ENCODE data around the gene PHAF1.
A peak's percentile ranks its signal among the peaks of the same experiment; 100 is the strongest.

PHAF1 gene

GRCh38 chr16:67146523-67147357 is 37.0 kb downstream of the PHAF1 start:
- no peak overlapping the region for H3K4me3 Mint-ChIP-seq
- DNase-seq (no peak), ATAC-seq (replicated peaks) (no peak)
- peaks cover 61 to 75% of the 10 kb centered on the region in 2 donors for H3K36me3 Mint-ChIP-seq
- no peak overlapping the region for H3K27ac Mint-ChIP-seq
- H3K27me3 Mint-ChIP-seq, result peaks cover 23% of the 10 kb centered on the region in 2 donors
- peaks cover 5 to 6% of the 10 kb centered on the region in 2 donors for H3K4me1 Mint-ChIP-seq
- no peaks in the 10 kb centered on the region for H3K9me3 Mint-ChIP-seq

DNA sequence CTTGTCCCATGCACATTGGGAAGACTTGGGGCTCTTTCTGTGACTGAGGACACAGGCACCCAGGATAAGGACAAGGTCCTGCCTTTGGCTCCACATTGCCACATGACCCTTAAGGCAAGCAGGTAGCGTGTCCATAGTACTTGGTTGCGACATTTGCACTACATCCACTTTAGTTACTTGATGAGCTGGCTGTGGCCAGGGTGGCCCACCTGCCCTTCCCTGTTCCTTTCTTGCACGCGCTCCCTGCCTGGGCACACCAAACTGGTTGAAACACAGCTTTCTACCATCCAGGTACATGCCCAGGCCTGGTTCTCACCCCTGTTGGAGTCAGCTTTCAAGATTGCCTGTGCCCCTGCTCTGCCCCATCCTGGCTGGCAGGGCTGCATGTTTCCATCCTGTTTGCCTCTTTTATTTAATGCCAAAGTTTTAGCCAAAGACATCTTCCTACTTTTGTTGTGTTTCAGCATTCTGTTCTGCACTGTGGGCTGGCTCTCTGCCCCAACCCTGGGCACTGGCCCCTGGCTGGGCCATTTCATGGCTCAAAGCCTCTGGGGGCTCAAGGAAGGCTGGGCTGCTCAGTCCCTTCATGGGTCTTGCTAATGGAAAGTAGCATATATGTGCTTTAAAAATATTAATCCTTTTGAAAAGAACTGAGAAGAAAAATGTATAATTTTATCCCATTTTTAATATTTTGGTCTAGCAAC is 37.8 kb downstream of the PHAF1 start:
- no peak for DNase-seq
- H3K4me1 Mint-ChIP-seq, result peaks cover 5 to 6% of the 10 kb centered on the region in 2 donors
- H3K27ac Mint-ChIP-seq, result no peak overlapping the region

DNA sequence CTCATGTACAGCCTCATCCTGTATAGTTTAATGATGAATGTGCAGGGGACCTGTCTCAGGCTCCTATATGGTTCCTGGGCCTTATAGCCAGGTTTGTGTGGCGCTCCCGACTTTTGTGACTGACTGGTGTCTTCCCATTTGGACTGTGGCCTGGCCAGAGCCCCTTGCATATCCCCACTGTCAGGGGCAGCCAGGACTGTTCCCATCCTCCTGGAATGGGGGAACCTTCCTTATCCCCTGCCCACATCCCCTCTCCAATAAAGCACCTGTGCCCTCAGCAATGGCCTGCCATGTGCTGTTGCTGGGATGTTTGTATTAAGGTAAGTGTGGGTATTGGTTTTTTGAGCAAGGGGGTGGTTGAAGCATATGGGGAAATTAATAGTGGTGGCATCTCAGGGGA is 38.5 kb downstream of the PHAF1 start:
- DNase-seq (no peak), ATAC-seq (replicated peaks) (no peak)
- H3K4me1 Mint-ChIP-seq, result peaks cover 11% of the 10 kb centered on the region in 2 donors
- H3K36me3 Mint-ChIP-seq, result peaks cover 48 to 62% of the 10 kb centered on the region in 2 donors
- no peaks in the 10 kb centered on the region for H3K9me3 Mint-ChIP-seq
- peaks cover 29 to 33% of the 10 kb centered on the region in 2 donors for H3K27me3 Mint-ChIP-seq
- H3K4me3 Mint-ChIP-seq, result peak overlapping the region in 1 of 2 donors; percentile 13
- H3K27ac Mint-ChIP-seq, result no peak overlapping the region

More for the DNA sequence above, 37.8 kb downstream of the PHAF1 start:
- no peak for ATAC-seq (replicated peaks)
- Mint-ChIP-seq H3K9me3 (no peaks in the 10 kb centered on the region), H3K36me3 (peaks cover 53 to 67% of the 10 kb centered on the region in 2 donors), H3K27me3 (peaks cover 23 to 26% of the 10 kb centered on the region in 2 donors), H3K4me3 (no peak overlapping the region)

DNA sequence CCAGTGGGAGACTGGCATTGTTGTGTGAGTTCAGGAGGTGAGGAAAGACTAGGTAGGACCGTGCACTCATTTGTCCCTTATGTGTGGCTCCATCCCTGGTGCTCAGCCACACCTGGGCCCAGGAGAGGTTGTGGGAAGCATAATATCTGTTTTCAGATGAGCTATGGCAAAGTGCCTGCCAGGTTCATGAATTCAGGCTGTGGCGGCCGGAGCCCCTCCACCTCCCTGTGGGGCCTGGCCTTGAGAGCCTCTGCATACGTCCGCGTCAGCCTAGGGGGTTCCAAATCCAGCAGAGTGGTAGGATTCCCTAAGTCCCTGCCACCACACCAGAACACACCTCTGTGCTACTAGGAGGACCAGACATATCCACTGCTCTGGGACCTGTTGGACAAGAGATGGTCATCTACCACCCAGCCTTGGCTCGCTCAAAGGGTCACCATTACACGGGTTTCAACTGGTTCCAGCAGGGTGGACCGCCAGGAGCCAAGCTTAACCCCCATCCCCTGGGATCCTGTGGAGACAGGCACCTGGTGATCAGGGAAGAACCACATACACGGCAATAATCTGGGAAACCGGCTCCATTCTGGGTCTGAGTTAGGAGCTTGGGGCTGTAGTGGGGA is 39.0 kb downstream of the PHAF1 start:
- H3K27me3 Mint-ChIP-seq, result peaks cover 30 to 35% of the 10 kb centered on the region in 2 donors
- peaks cover 14 to 15% of the 10 kb centered on the region in 2 donors for H3K4me1 Mint-ChIP-seq
- no peaks in the 10 kb centered on the region for H3K9me3 Mint-ChIP-seq
- DNase-seq, result no peak
- peak overlapping the region in 1 of 2 donors; percentile 69 for H3K4me3 Mint-ChIP-seq
- H3K27ac Mint-ChIP-seq, result peak overlapping the region; percentile 73
- peaks cover 45 to 60% of the 10 kb centered on the region in 2 donors for H3K36me3 Mint-ChIP-seq
- no peak for ATAC-seq (replicated peaks)

DNA sequence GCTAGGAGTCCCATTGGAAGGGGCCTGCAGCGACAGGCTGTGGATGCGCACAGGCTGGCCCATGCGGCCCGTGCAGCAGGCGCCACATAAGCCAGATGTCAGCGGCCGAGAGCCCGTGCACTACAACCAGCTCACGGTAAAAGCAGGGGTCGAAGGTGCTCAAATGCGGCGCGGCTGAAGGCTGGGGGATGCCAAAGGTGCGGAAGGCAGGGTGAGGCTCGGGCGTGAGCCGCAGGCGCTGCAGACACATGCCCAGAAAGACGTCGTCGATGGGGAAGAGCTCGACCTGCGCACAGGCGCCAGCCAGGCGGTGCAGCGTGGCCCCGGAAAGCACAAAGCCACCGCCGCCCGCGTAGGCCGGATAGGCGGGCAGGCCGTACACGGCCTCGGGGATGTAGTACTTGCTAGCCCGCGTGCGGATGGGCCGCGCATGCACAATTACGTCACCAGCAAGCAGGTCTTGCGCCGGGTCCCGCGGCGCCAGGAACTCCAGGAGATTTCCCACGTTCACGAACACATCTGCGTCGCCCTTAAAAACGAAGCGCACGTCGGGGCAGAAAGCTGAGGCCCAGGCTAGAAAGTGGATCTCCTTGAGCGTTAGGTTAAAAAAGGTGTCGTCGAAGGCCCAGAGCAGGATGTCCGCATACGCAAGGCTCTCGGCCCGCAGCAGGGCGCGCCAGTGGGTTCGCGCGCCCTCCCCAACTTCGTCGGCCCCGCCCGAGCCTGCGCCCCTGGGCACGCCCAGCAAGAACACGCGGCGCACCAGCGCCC is 39.7 kb downstream of the PHAF1 start:
- Mint-ChIP-seq H3K27ac (peak overlapping the region; percentile 73), H3K36me3 (peaks cover 48 to 60% of the 10 kb centered on the region in 2 donors), H3K4me3 (peak overlapping the region; percentile 54 to 69), H3K4me1 (peaks cover 14 to 19% of the 10 kb centered on the region in 2 donors), H3K27me3 (peaks cover 30 to 35% of the 10 kb centered on the region in 2 donors), H3K9me3 (no peaks in the 10 kb centered on the region)
- ATAC-seq (replicated peaks) (no peak), DNase-seq (no peak)

DNA sequence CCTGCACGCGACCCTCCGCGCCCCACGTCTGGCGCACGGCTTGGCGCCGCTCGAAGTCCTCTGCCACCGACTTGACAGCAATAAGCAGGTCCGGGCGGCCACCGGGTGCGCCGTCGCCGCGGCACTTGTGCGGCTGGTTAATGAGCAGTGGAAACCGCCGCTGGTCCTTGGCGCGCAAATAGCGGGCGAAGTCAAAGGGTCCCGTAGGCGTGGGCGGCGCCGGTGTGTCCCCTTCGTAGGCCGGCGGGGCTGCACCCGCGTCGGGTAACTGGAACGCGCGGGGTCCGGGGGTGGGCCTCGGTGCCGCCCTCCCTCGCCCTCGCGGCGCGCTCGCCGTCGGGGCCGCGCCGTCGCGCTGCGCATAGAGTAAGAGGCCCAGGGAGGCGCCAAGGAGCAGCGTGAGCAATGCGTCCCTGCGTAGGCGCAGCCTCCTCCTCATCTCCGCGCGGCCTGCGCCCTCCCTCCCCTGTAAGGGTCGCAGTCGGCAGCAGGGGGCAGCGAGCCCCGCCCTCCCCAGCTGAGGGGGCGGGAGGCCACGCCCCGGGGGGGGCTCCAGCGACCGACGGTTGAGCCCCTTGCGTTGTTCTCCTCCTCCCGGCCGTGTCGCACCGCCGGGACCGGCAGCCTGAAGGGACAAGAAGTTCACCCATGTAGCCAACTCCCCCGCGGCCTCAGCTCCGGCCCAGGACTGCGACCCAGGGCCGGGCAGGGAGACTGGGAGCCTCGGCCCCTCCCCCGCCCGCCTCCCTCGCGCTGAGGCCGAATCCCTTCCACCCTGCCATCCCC is 40.5 kb downstream of the PHAF1 start:
- Mint-ChIP-seq H3K9me3 (no peaks in the 10 kb centered on the region), H3K27me3 (peaks cover 32 to 38% of the 10 kb centered on the region in 2 donors), H3K4me1 (peaks cover 16 to 22% of the 10 kb centered on the region in 2 donors), H3K27ac (no peak overlapping the region), H3K36me3 (peaks cover 42 to 54% of the 10 kb centered on the region in 2 donors), H3K4me3 (peak overlapping the region; percentile 77 to 78)
- DNase-seq (no peak), ATAC-seq (replicated peaks) (peak; percentile 59 to 64)

DNA sequence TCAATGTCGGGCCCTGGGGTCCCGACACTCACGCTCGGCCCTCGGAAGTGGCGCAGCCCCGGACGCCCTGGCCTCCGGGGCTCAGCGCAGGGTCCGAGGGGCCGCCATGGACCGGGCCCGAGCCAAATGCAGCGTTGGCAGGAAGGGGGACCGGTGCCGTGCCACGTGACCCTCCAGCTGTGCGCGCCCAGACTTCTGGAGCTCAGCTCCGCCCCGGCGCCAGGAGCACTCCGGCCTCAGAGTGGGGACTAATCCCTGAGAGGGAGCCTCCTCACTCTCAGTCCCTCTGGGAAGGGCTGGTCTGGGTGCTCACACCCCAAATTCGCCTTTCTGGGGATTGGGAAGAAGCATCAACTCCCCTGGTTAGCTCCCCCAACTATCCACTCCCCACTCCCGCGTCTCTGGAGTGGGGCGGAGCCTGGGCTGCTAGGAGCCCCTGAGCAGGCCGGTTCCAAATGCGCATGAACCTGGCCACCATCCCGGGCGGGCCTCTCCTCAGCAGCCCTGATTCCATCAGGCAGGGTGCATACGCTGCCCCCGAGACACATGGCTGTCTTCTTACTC is 41.2 kb downstream of the PHAF1 start, which contains the start of gene B3GNT9:
B3GNT9 (minus strand) TSS at position 166 of the 564 bp plus-strand sequence. CDS start 513 bp downstream, outside the sequence.
- ATAC-seq (replicated peaks) (peak; percentile 41 to 44), DNase-seq (no peak)
- peaks cover 33 to 41% of the 10 kb centered on the region in 2 donors for H3K27me3 Mint-ChIP-seq
- no peaks in the 10 kb centered on the region for H3K9me3 Mint-ChIP-seq
- H3K27ac Mint-ChIP-seq, result peak within 1 kb of the TSS; percentile 62
- H3K4me1 Mint-ChIP-seq, result peaks cover 19 to 29% of the 10 kb centered on the region in 2 donors
- peak within 1 kb of the TSS; percentile 77 to 78 for H3K4me3 Mint-ChIP-seq
- H3K36me3 Mint-ChIP-seq, result peaks cover 37 to 51% of the 10 kb centered on the region in 2 donors

DNA sequence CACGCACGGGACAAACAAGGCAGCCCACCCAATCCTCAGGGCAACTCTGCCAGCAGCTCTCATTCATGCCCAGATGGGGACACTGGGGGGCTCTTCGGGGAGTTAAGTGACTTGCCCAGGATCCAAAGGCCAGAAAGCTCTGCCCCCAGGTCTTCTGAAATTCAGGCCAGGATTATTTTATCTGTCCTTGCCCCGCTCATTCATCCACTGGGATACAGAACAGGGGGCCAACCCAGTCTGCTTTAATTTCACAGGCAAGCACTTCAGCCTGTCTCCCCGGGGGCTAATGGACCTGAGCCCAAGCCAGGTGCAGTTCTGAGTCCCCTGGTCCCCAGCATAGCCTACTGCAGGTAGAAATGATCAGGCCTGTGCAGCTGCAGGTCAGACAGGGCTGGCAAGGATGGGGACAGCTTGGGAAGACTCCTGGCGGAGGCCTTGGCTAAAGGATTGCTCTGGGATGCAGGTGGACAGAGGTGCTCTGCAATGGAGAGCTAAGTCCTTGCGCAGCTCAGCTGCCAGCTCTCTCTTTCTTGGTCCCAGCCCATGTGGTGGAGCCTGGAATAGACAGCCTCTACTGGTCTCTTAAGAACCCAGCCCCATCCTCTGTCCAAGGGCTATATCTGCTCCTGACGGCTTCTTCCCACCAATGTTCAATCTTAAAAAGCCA is 41.8 kb downstream of the PHAF1 start:
- Mint-ChIP-seq H3K4me1 (peaks cover 24 to 35% of the 10 kb centered on the region in 2 donors), H3K27ac (peak overlapping the region; percentile 62), H3K4me3 (peak overlapping the region; percentile 77 to 78), H3K9me3 (no peaks in the 10 kb centered on the region), H3K36me3 (peaks cover 34 to 47% of the 10 kb centered on the region in 2 donors), H3K27me3 (peaks cover 33 to 41% of the 10 kb centered on the region in 2 donors)
- DNase-seq (no peak), ATAC-seq (replicated peaks) (no peak)

DNA sequence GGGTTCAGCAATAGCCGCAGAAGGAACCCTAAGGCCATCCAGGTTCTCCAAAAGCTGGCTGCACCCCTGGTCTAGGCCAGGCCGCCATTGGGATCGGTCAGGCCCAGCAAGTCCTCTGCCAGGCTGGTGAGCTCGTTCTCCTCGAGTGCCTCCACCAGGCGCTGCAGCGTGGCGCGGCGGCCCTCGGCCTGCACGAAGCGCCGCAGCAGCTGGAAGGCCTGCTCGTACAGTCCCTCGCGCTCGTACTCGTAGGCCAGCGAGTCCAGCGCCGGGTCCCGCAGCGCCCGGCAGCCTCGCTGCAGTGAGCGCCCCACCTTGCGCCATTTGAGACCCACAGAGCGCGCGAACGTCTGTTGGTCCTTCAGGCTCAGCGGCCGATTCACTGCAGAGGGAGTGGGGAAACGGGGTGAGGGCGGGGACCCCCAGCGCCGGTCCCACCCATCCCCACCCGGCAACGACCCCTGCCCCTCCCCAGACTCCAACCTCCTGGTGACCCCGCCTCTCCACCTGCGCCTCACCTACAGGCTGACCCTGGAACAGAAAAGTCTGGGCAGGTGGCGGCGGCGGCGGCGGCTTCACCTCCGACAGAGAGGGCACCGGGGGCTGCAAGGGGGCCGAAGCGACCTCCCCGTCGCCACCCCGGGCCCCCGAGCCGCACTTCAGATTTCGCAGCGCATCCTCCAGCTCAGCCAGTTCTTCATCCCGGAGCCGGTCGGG is 45.0 kb downstream of the PHAF1 start:
- peaks cover 15 to 28% of the 10 kb centered on the region in 2 donors for H3K27me3 Mint-ChIP-seq
- no peak for ATAC-seq (replicated peaks)
- peaks cover 10 to 19% of the 10 kb centered on the region in 2 donors for H3K36me3 Mint-ChIP-seq
- H3K4me1 Mint-ChIP-seq, result peaks cover 40 to 61% of the 10 kb centered on the region in 2 donors
- no peak overlapping the region for H3K27ac Mint-ChIP-seq
- no peak for DNase-seq
- H3K4me3 Mint-ChIP-seq, result peak overlapping the region; percentile 81 to 83
- no peaks in the 10 kb centered on the region for H3K9me3 Mint-ChIP-seq

- Mint-ChIP-seq H3K4me3 (peak overlapping the region; percentile 81 to 83), H3K27ac (no peak overlapping the region), H3K36me3 (peaks cover 10 to 19% of the 10 kb centered on the region in 2 donors), H3K9me3 (no peaks in the 10 kb centered on the region), H3K4me1 (peaks cover 40 to 67% of the 10 kb centered on the region in 2 donors), H3K27me3 (peaks cover 15 to 28% of the 10 kb centered on the region in 2 donors)
- ATAC-seq (replicated peaks) (peak; percentile 44 to 59), DNase-seq (peak; percentile 67)
Measured at GRCh38 chr16:67155295-67156142, 45.8 kb downstream of the PHAF1 start.

Measured in stimulated activated naive B cell treated with anti-CD40 and anti-IgM and Interleukin-4, amounts not matched to agents 10 μg/mL and 1 μg/mL and 100 μg/mL, for 72 hours (primary cell).